HFF-Myc (cell line): Measurements from ENCODE around the gene HSD17B10.

Experiments
- DNase-seq: peaks from one replicate; pipeline ENCODE4 v3.0.0-alpha.2; 2011; ENCODE audit warnings: low read depth; ENCODE audit errors: extremely low read depth
- H3K4me3 ChIP-seq: replicated peaks from 2 replicates; pipeline ENCODE4 v1.5.1; 2011; ENCODE audit warnings: low read depth, mild to moderate bottlenecking, control low read depth, low read length
- CTCF ChIP-seq: IDR thresholded peaks from 2 replicates; pipeline ENCODE4 v1.5.1; 2012; ENCODE audit warnings: mild to moderate bottlenecking, low read depth, low read length, control low read depth; ENCODE audit errors: missing control alignments

The HSD17B10 gene

GRCh38 chrX:53447441-53447840 is 13.3 kb upstream of the HSD17B10 start:
- no peak overlapping the region for H3K4me3 ChIP-seq
- no peak for TF ChIP-seq CTCF
- no peak for DNase-seq

GRCh38 chrX:53445977-53446376 is 11.8 kb upstream of the HSD17B10 start:
- TF ChIP-seq CTCF = peak; percentile 69
- no peak overlapping the region for H3K4me3 ChIP-seq
- no peak for DNase-seq

GRCh38 chrX:53442322-53442631 is 8.1 kb upstream of the HSD17B10 start:
- DNase-seq = no peak
- no peak for TF ChIP-seq CTCF
- H3K4me3 ChIP-seq = no peak overlapping the region; the same call in 1 of the 2 replicates

GRCh38 chrX:53441531-53442321 is 7.6 kb upstream of the HSD17B10 start:
- DNase-seq = peak; percentile 22
- no peak for TF ChIP-seq CTCF
- H3K4me3 ChIP-seq = peak overlapping the region; percentile 34

GRCh38 chrX:53440621-53441517 is 6.7 kb upstream of the HSD17B10 start:
- DNase-seq = no peak
- TF ChIP-seq CTCF = no peak
- peak overlapping the region; percentile 34 for H3K4me3 ChIP-seq

- peak overlapping the region; percentile 34 for H3K4me3 ChIP-seq
- DNase-seq = no peak
- TF ChIP-seq CTCF = no peak
Measured at GRCh38 chrX:53440101-53440500, 5.9 kb upstream of the HSD17B10 start.
